Caco-2 (cell line): ENCODE results near the gene BPIFB2. TPM values are rescaled to one million over a fixed set of nuclear protein-coding genes. Genes with fewer than 3 reads are reported as not detected.
"Not testable (repeated sequence)": the region's sequence is repeated elsewhere in the genome, so short reads cannot be mapped to it uniquely, and the experiment has no call there.

ENCODE experiments used
- BruUV-seq: library from RNA; stranded (reverse); fragments of 400-500 nt; replicated peaks from 2 replicates; lab custom pipeline; 2021; lab: Mats Ljungman, UMichigan
- CTCF ChIA-PET: fragments of 300-600 bp; sonication (Branson Sonifier 250); formaldehyde crosslinking; loops from one replicate; lab custom pipeline; 2022; ENCODE audit warnings: antibody characterized with exemption; lab: Charles Lee
- POLR2A ChIA-PET: fragments of 300-600 bp; sonication (Branson Sonifier 250); formaldehyde crosslinking; loops from one replicate; lab custom pipeline; 2022; ENCODE audit warnings: antibody characterized with exemption; lab: Charles Lee
- DNase-seq, 2 experiments: peaks; one replicate each; pipeline versions ENCODE4 v3.0.0 to v3.0.0-alpha.2; 2020 to 2022
- H3K27me3 ChIP-seq: replicated peaks from 2 replicates; pipeline ENCODE4 v1.6.0; 2011; ENCODE audit warnings: low read length; ENCODE audit not compliant: control insufficient read depth, insufficient read depth
- H3K36me3 ChIP-seq: 2 replicates; pipeline ENCODE4 v1.5.1; 2011; ENCODE audit warnings: low read length; ENCODE audit not compliant: control insufficient read depth, insufficient read depth
- H3K4me1 ChIP-seq: fragments of 250-450 bp; sonication (Bioruptor Pico); 2 replicates; pipeline ENCODE4 v1.5.1; 2020; ENCODE audit warnings: mild to moderate bottlenecking
- H3K4me3 ChIP-seq: 2 replicates; pipeline ENCODE4 v1.5.1; 2011; ENCODE audit warnings: low read depth, mild to moderate bottlenecking, control low read depth, low read length
- H3K9me3 ChIP-seq: fragments of 250-450 bp; sonication (Bioruptor Pico); 2 replicates; pipeline ENCODE4 v1.5.1; 2020; ENCODE audit warnings: mild to moderate bottlenecking, moderate library complexity
- H3K27ac Mint-ChIP-seq: one replicate; pipeline ENCODE4 v1.8.0; 2022; ENCODE audit warnings: mixed read lengths; ENCODE audit not compliant: unreplicated experiment
- H3K27me3 Mint-ChIP-seq: one replicate; pipeline ENCODE4 v1.8.0; 2022; ENCODE audit warnings: mixed read lengths; ENCODE audit not compliant: insufficient read depth, unreplicated experiment
- H3K36me3 Mint-ChIP-seq: one replicate; pipeline ENCODE4 v1.8.0; 2022; ENCODE audit warnings: mild to moderate bottlenecking, mixed read lengths; ENCODE audit not compliant: insufficient read depth, unreplicated experiment
- H3K4me1 Mint-ChIP-seq: one replicate; pipeline ENCODE4 v1.8.0; 2022; ENCODE audit warnings: low read depth, mixed read lengths; ENCODE audit not compliant: unreplicated experiment
- H3K4me3 Mint-ChIP-seq: one replicate; pipeline ENCODE4 v1.8.0; 2022; ENCODE audit warnings: mild to moderate bottlenecking, moderate library complexity, mixed read lengths; ENCODE audit not compliant: unreplicated experiment
- H3K9me3 Mint-ChIP-seq: one replicate; pipeline ENCODE4 v1.8.0; 2022; ENCODE audit warnings: mixed read lengths; ENCODE audit not compliant: unreplicated experiment
- intact Hi-C: fragments of 100-400 bp; cut with micrococcal nuclease; formaldehyde crosslinking; loops from one replicate; pipeline ENCODE4 v1.10.0; 2022; ENCODE audit not compliant: unreplicated experiment
- total RNA-seq: library from RNA; stranded (reverse); gene quantifications from 2 replicates; pipeline ENCODE4 v1.2.3, GENCODE V29; 2022
- TF ChIP-seq, protein P1 (sequence below), 2 experiments: fragments of 200-600 bp in 1 of 2; IDR thresholded peaks; 1 replicate in 1 of 2; 2 replicates in 1 of 2; pipeline versions ENCODE4 v1.5.1 to v1.8.0; 2011 to 2022; ENCODE audit warnings: antibody characterized with exemption in 1 of 2, control low read depth in 1 of 2, inconsistent platforms in 1 of 2, low read depth in 1 of 2, low read length in 1 of 2, mild to moderate bottlenecking in 1 of 2, moderate library complexity in 1 of 2; ENCODE audit not compliant: insufficient read depth in 1 of 2, severe bottlenecking in 1 of 2, unreplicated experiment in 1 of 2

The BPIFB2 gene
- total RNA-seq, 1 experiment from 2014 or later: not detected

DNA sequence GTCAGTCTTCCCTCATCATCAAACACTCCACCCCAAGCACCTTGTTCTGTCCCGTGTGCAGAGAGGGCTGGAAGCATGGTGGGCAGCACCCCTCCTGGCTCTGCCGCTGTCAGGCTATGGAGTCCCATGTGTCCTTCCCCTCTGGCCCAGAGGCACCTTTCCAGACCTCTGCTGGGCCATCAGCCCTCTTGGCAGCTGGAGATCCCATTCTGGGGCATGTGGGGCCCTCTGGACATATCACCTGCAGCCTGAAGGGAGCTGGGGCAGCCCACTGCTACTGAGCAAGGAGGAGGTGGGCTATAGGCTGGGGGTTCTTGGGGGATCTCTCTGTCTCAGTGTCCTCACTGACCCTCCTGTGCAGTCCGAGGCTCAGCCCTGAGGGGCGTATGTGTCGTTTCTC lies 45.5 kb upstream of the BPIFB2 start:
- no TSS peak for BruUV-seq
- CTCF ChIA-PET: no interaction called here
- Mint-ChIP-seq H3K27me3 (peaks cover 16% of the 10 kb centered on the region), H3K4me1 (no peaks in the 10 kb centered on the region), H3K36me3 (peaks cover 6% of the 10 kb centered on the region), H3K27ac (no peak overlapping the region), H3K4me3 (no peak overlapping the region), H3K9me3 (peaks cover 7% of the 10 kb centered on the region)
- POLR2A ChIA-PET: no interaction called here
- Histone ChIP-seq H3K4me1 (no peaks in the 10 kb centered on the region), H3K36me3 (no peaks in the 10 kb centered on the region), H3K4me3 (no peak overlapping the region), H3K9me3 (peaks cover 5% of the 10 kb centered on the region), H3K27me3 (no peaks in the 10 kb centered on the region; the same call in none of the 2 replicates)
- TF ChIP-seq, protein P1, sequence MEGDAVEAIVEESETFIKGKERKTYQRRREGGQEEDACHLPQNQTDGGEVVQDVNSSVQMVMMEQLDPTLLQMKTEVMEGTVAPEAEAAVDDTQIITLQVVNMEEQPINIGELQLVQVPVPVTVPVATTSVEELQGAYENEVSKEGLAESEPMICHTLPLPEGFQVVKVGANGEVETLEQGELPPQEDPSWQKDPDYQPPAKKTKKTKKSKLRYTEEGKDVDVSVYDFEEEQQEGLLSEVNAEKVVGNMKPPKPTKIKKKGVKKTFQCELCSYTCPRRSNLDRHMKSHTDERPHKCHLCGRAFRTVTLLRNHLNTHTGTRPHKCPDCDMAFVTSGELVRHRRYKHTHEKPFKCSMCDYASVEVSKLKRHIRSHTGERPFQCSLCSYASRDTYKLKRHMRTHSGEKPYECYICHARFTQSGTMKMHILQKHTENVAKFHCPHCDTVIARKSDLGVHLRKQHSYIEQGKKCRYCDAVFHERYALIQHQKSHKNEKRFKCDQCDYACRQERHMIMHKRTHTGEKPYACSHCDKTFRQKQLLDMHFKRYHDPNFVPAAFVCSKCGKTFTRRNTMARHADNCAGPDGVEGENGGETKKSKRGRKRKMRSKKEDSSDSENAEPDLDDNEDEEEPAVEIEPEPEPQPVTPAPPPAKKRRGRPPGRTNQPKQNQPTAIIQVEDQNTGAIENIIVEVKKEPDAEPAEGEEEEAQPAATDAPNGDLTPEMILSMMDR (IDR thresholded peaks at IDR 0.05; ENCODE audit: insufficient read depth in 1 of 2, low read depth in 1 of 2, low read length in 1 of 2, severe bottlenecking in 1 of 2, unreplicated experiment in 1 of 2): no peak
- intact Hi-C loops: no loop called here
- peak in 1 of 2 experiments; percentile 34 for DNase-seq

DNA sequence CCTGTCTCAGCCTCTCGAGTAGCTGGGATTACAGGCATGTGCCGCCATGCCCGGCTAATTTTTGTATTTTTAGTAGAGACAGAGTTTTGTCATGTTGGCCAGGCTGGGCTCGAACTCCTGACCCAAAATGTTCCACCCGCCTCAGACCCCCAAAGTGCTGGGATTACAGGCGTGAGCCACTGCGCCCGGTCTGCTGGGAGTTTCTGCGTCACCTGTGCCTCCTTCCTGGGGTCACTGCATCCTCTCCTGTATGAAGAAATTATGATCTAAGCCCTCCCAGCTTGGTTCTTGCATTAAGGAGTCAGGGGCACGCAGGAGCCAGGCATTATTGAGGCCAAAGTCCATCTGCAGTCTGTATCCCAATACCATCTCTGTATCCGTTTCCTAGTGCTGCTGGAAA lies 44.9 kb upstream of the BPIFB2 start:
- CTCF ChIA-PET, H3K4me3 Mint-ChIP-seq, DNase-seq, H3K4me3 ChIP-seq, H3K36me3 ChIP-seq, H3K9me3 Mint-ChIP-seq, H3K27me3 ChIP-seq, H3K9me3 ChIP-seq, H3K27ac Mint-ChIP-seq, H3K36me3 Mint-ChIP-seq, H3K4me1 Mint-ChIP-seq, POLR2A ChIA-PET, BruUV-seq, intact Hi-C loops, H3K4me1 ChIP-seq: not testable (repeated sequence)
- peaks cover 16% of the 10 kb centered on the region for H3K27me3 Mint-ChIP-seq

DNA sequence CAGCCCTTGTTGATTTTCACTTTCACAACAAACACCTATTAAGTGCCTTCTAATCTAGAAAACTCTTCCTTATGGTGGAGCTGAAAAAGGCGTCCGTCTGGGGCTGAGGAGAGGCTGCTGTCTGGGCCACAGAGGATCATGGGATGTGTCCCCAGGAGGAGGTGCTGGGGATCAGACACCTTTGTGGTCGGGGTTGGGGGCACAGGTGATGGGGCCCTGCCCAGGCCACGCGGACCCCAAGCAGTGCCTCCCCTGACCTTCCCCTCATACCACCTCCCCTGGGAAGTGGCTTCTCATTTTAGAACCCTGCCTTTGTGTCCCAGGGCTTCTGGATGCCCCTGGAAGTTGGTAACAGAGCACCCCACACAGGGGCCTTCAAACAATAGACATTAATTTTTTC lies 44.3 kb upstream of the BPIFB2 start:
- H3K4me3 Mint-ChIP-seq: no peak overlapping the region
- H3K9me3 Mint-ChIP-seq: no peaks in the 10 kb centered on the region
- H3K27ac Mint-ChIP-seq: no peak overlapping the region
- no TSS peak for BruUV-seq
- H3K4me1 Mint-ChIP-seq: no peaks in the 10 kb centered on the region
- peak in 1 of 2 experiments; percentile 34 for DNase-seq
- TF ChIP-seq, protein P1 (IDR thresholded peaks at IDR 0.05; ENCODE audit: insufficient read depth in 1 of 2, low read depth in 1 of 2, low read length in 1 of 2, severe bottlenecking in 1 of 2, unreplicated experiment in 1 of 2): no peak
- ChIA-PET CTCF (no interaction called here), POLR2A (no interaction called here)
- peaks cover 6% of the 10 kb centered on the region for H3K36me3 Mint-ChIP-seq
- no peaks in the 10 kb centered on the region for H3K9me3 ChIP-seq
- H3K36me3 ChIP-seq: no peaks in the 10 kb centered on the region
- intact Hi-C loops: no loop called here
- peaks cover 16% of the 10 kb centered on the region for H3K27me3 Mint-ChIP-seq
- H3K4me1 ChIP-seq: no peaks in the 10 kb centered on the region
- H3K27me3 ChIP-seq: no peaks in the 10 kb centered on the region; the same call in none of the 2 replicates
- no peak overlapping the region for H3K4me3 ChIP-seq

DNA sequence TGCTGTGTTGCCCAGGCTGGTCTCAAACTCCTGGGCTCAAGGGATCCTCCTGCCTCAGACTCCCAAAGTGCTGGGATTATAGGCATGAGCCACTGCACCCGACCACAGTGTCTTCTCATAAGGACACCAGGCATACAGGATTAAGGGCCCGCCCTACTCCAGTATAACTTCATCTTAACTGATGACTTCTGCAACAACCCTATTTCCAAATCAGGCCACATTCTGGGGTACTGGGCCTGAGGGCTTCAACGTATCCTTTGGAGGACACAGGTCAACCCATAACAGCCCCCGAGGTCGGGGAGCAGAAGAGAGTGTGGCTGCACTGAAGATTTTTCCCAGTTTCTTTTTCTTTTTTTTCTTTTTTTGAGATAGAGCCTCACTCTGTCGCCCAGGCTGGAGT lies 42.9 kb upstream of the BPIFB2 start:
- peaks cover 6% of the 10 kb centered on the region for H3K36me3 Mint-ChIP-seq
- H3K36me3 ChIP-seq: no peaks in the 10 kb centered on the region
- H3K9me3 Mint-ChIP-seq: no peaks in the 10 kb centered on the region
- intact Hi-C loops: no loop called here
- CTCF ChIA-PET: no interaction called here
- H3K4me3 Mint-ChIP-seq: no peak overlapping the region
- DNase-seq: no peak
- H3K27me3 ChIP-seq: no peaks in the 10 kb centered on the region; the same call in 1 of the 2 replicates
- no peaks in the 10 kb centered on the region for H3K4me1 Mint-ChIP-seq
- TF ChIP-seq, protein P1 (IDR thresholded peaks at IDR 0.05; ENCODE audit: insufficient read depth in 1 of 2, low read depth in 1 of 2, low read length in 1 of 2, severe bottlenecking in 1 of 2, unreplicated experiment in 1 of 2): no peak
- H3K4me1 ChIP-seq: no peaks in the 10 kb centered on the region
- no peak overlapping the region for H3K4me3 ChIP-seq
- POLR2A ChIA-PET: no interaction called here
- no TSS peak for BruUV-seq
- H3K27ac Mint-ChIP-seq: no peak overlapping the region
- no peaks in the 10 kb centered on the region for H3K9me3 ChIP-seq
- peaks cover 15% of the 10 kb centered on the region for H3K27me3 Mint-ChIP-seq
